Ishikawa (cell line): Measurements from ENCODE around the gene KDM4B.

Experiments
- EGR1 ChIP-seq: IDR thresholded peaks from 2 replicates; pipeline ENCODE4 v1.6.1; 2012
- EP300 ChIP-seq: IDR thresholded peaks from 2 replicates; pipeline ENCODE4 v1.6.1; 2012; ENCODE audit warnings: borderline replicate concordance
- MAX ChIP-seq: IDR thresholded peaks from 2 replicates; pipeline ENCODE4 v1.6.1; 2012
- NFIC ChIP-seq: IDR thresholded peaks from 2 replicates; pipeline ENCODE4 v1.6.1; 2012
- RAD21 ChIP-seq: IDR thresholded peaks from 2 replicates; pipeline ENCODE4 v1.6.1; 2012; ENCODE audit warnings: low read depth
- TAF1 ChIP-seq: IDR thresholded peaks from 2 replicates; pipeline ENCODE4 v1.6.1; 2012; ENCODE audit warnings: low read depth, mild to moderate bottlenecking
- YY1 ChIP-seq: IDR thresholded peaks from 2 replicates; pipeline ENCODE4 v1.6.1; 2012; ENCODE audit warnings: low read depth
- ZBTB7A ChIP-seq: IDR thresholded peaks from 2 replicates; pipeline ENCODE4 v1.6.1; 2012; ENCODE audit warnings: low read depth

- TF ChIP-seq TAF1 (no peak), RAD21 (no peak), ZBTB7A (no peak), NFIC (no peak), YY1 (no peak), EGR1 (no peak), MAX (no peak), EP300 (no peak)
Measured at GRCh38 chr19:5005096-5005495, 36.2 kb downstream of the KDM4B start.
